Activated T-helper 2 cell treated with anti-CD3 and anti-CD28 coated beads, Interferon-gamma antibody, Interleukin-2, Interleukin-4, amounts not matched to agents 10 μg/mL and 5 μg/mL and 100 μg/mL, durations not matched to agents 14 hours and 24 hours and 36 hours (primary cell): ENCODE data around the gene NOP56. TPM values are rescaled to one million over a fixed set of nuclear protein-coding genes. Genes with fewer than 3 reads are reported as not detected.

ENCODE experiments used
- DNase-seq: peaks from one replicate; pipeline ENCODE4 v3.0.0; 2021; ENCODE audit warnings: low spot score
- H3K27ac Mint-ChIP-seq: one replicate; pipeline ENCODE4 v1.8.0; 2021; ENCODE audit warnings: mixed read lengths
- H3K27me3 Mint-ChIP-seq: one replicate; pipeline ENCODE4 v1.8.0; 2021; ENCODE audit warnings: low read depth, mixed read lengths
- H3K36me3 Mint-ChIP-seq: one replicate; pipeline ENCODE4 v1.8.0; 2021; ENCODE audit warnings: low read depth, mixed read lengths
- H3K4me1 Mint-ChIP-seq: one replicate; pipeline ENCODE4 v1.8.0; 2021; ENCODE audit warnings: low read depth, mixed read lengths
- H3K4me3 Mint-ChIP-seq: one replicate; pipeline ENCODE4 v1.8.0; 2021; ENCODE audit warnings: low read depth, mild to moderate bottlenecking, moderate library complexity, mixed read lengths
- H3K9me3 Mint-ChIP-seq: one replicate; pipeline ENCODE4 v1.8.0; 2021; ENCODE audit warnings: mixed read lengths
- intact Hi-C: fragments of 100-400 bp; cut with micrococcal nuclease; formaldehyde crosslinking; loops from one replicate; pipeline ENCODE4 v1.15.1; 2023
- total RNA-seq: library from RNA; stranded (reverse); gene quantifications from 2 replicates; pipeline ENCODE4 v1.2.3, GENCODE V29; 2022

The NOP56 gene
- total RNA-seq, 1 donor from 2014 or later, result 705 TPM

- no peaks in the 10 kb centered on the region for H3K9me3 Mint-ChIP-seq
- intact Hi-C loops, result loop anchor here (5.0 kb wide), 2 partner anchors 131 to 181 kb away; partner anchors contain the start of gene SNRPB
- H3K27me3 Mint-ChIP-seq, result no peaks in the 10 kb centered on the region
- no peak for DNase-seq
- H3K4me1 Mint-ChIP-seq, result peaks cover 31% of the 10 kb centered on the region
- H3K4me3 Mint-ChIP-seq, result peak overlapping the region; percentile 83
- peaks cover 66% of the 10 kb centered on the region for H3K36me3 Mint-ChIP-seq
- peak overlapping the region; percentile 65 for H3K27ac Mint-ChIP-seq
Measured at GRCh38 chr20:2653556-2654383, 1.3 kb downstream of the NOP56 start.

GRCh38 chr20:2654384-2654822 is 2.0 kb downstream of the NOP56 start:
- intact Hi-C loops, result loop anchor here (5.0 kb wide), 2 partner anchors 132 to 182 kb away; partner anchors contain the start of gene SNRPB
- Mint-ChIP-seq H3K9me3 (no peaks in the 10 kb centered on the region), H3K36me3 (peaks cover 72% of the 10 kb centered on the region), H3K4me3 (peak overlapping the region; percentile 83), H3K4me1 (peaks cover 30% of the 10 kb centered on the region), H3K27me3 (no peaks in the 10 kb centered on the region), H3K27ac (peak overlapping the region; percentile 65)
- DNase-seq, result no peak

- Mint-ChIP-seq H3K9me3 (no peaks in the 10 kb centered on the region), H3K27me3 (no peaks in the 10 kb centered on the region), H3K4me3 (peak overlapping the region; percentile 83), H3K27ac (peak overlapping the region; percentile 65), H3K4me1 (peaks cover 27% of the 10 kb centered on the region), H3K36me3 (peaks cover 77% of the 10 kb centered on the region)
- no peak for DNase-seq
- intact Hi-C loops, result loop anchor here (5.0 kb wide), 2 partner anchors 133 to 183 kb away; partner anchors contain the start of gene SNRPB
Measured at GRCh38 chr20:2654831-2655230, 2.4 kb downstream of the NOP56 start.

- Mint-ChIP-seq H3K4me1 (peaks cover 22% of the 10 kb centered on the region), H3K9me3 (no peaks in the 10 kb centered on the region), H3K27me3 (no peaks in the 10 kb centered on the region), H3K4me3 (peak overlapping the region; percentile 83), H3K27ac (peak overlapping the region; percentile 65), H3K36me3 (peaks cover 80% of the 10 kb centered on the region)
- DNase-seq, result no peak
- intact Hi-C loops, result no loop called here
Measured at GRCh38 chr20:2655331-2656116, 3.1 kb downstream of the NOP56 start.

- intact Hi-C loops, result no loop called here
- DNase-seq, result no peak
- H3K36me3 Mint-ChIP-seq, result peaks cover 88% of the 10 kb centered on the region
- no peak overlapping the region for H3K4me3 Mint-ChIP-seq
- H3K9me3 Mint-ChIP-seq, result no peaks in the 10 kb centered on the region
- H3K4me1 Mint-ChIP-seq, result peaks cover 23% of the 10 kb centered on the region
- no peaks in the 10 kb centered on the region for H3K27me3 Mint-ChIP-seq
- peak overlapping the region; percentile 26 for H3K27ac Mint-ChIP-seq
Measured at GRCh38 chr20:2656471-2657117, 4.2 kb downstream of the NOP56 start.

GRCh38 chr20:2657241-2657640 is 4.8 kb downstream of the NOP56 start:
- Mint-ChIP-seq H3K4me3 (no peak overlapping the region), H3K27ac (peak overlapping the region; percentile 31), H3K27me3 (no peaks in the 10 kb centered on the region), H3K9me3 (no peaks in the 10 kb centered on the region), H3K36me3 (peaks cover 95% of the 10 kb centered on the region), H3K4me1 (peaks cover 28% of the 10 kb centered on the region)
- intact Hi-C loops, result no loop called here
- DNase-seq, result no peak

GRCh38 chr20:2657674-2658073 is 5.2 kb downstream of the NOP56 start:
- H3K27ac Mint-ChIP-seq, result no peak overlapping the region
- H3K4me3 Mint-ChIP-seq, result no peak overlapping the region
- H3K27me3 Mint-ChIP-seq, result no peaks in the 10 kb centered on the region
- intact Hi-C loops, result no loop called here
- peaks cover 95% of the 10 kb centered on the region for H3K36me3 Mint-ChIP-seq
- H3K9me3 Mint-ChIP-seq, result no peaks in the 10 kb centered on the region
- no peak for DNase-seq
- peaks cover 28% of the 10 kb centered on the region for H3K4me1 Mint-ChIP-seq

- Mint-ChIP-seq H3K36me3 (peaks cover 90% of the 10 kb centered on the region), H3K27ac (no peak overlapping the region), H3K27me3 (no peaks in the 10 kb centered on the region), H3K4me1 (peaks cover 32% of the 10 kb centered on the region), H3K4me3 (no peak overlapping the region), H3K9me3 (no peaks in the 10 kb centered on the region)
- DNase-seq, result no peak
- intact Hi-C loops, result no loop called here
Measured at GRCh38 chr20:2658414-2659354, 6.3 kb downstream of the NOP56 start.

GRCh38 chr20:2659547-2659946 is 7.1 kb downstream of the NOP56 start:
- Mint-ChIP-seq H3K27ac (no peak overlapping the region), H3K27me3 (no peaks in the 10 kb centered on the region), H3K4me3 (no peak overlapping the region), H3K36me3 (peaks cover 86% of the 10 kb centered on the region), H3K4me1 (peaks cover 29% of the 10 kb centered on the region), H3K9me3 (no peaks in the 10 kb centered on the region)
- intact Hi-C loops, result no loop called here
- DNase-seq, result no peak

- no peak for DNase-seq
- peaks cover 15% of the 10 kb centered on the region for H3K4me1 Mint-ChIP-seq
- H3K27me3 Mint-ChIP-seq, result peaks cover 1% of the 10 kb centered on the region
- H3K27ac Mint-ChIP-seq, result peak overlapping the region; percentile 82
- H3K36me3 Mint-ChIP-seq, result peaks cover 47% of the 10 kb centered on the region
- no peaks in the 10 kb centered on the region for H3K9me3 Mint-ChIP-seq
- intact Hi-C loops, result no loop called here
- H3K4me3 Mint-ChIP-seq, result peak overlapping the region; percentile 92
Measured at GRCh38 chr20:2663364-2663886, 11.0 kb downstream of the NOP56 start.

- peak; percentile 90 for DNase-seq
- intact Hi-C loops, result loop anchor here (1.0 kb wide), 1 partner anchor 12 kb away; the partner anchor contains the start of gene NOP56
- H3K9me3 Mint-ChIP-seq, result no peaks in the 10 kb centered on the region
- peaks cover 4% of the 10 kb centered on the region for H3K27me3 Mint-ChIP-seq
- H3K36me3 Mint-ChIP-seq, result peaks cover 41% of the 10 kb centered on the region
- peaks cover 15% of the 10 kb centered on the region for H3K4me1 Mint-ChIP-seq
- H3K4me3 Mint-ChIP-seq, result peak within 1 kb of the TSS; percentile 92
- peak within 1 kb of the TSS; percentile 95 for H3K27ac Mint-ChIP-seq
Measured at GRCh38 chr20:2663887-2664719, 11.7 kb downstream of the NOP56 start, which contains the start of gene IDH3B. TSS of gene IDH3B (minus strand) at chr20:2664216. CDS start at chr20:2664188, 28 bp downstream.
